Endothelial cell (in vitro differentiated cells): ENCODE measurements around the gene SCAMP1. TPM values are rescaled to one million over a fixed set of nuclear protein-coding genes. Genes with fewer than 3 reads are reported as not detected.

Source experiments
- DNase-seq: peaks from one replicate; pipeline ENCODE4 v3.0.0; 2021; ENCODE audit warnings: low spot score
- H3K27ac Mint-ChIP-seq: one replicate; pipeline ENCODE4 v1.8.0; 2021; ENCODE audit warnings: mixed read lengths, inconsistent platforms; ENCODE audit not compliant: unreplicated experiment
- H3K27me3 Mint-ChIP-seq: one replicate; pipeline ENCODE4 v1.8.0; 2021; ENCODE audit warnings: mild to moderate bottlenecking, moderate library complexity, mixed read lengths, inconsistent platforms; ENCODE audit not compliant: unreplicated experiment
- H3K36me3 Mint-ChIP-seq: one replicate; pipeline ENCODE4 v1.8.0; 2021; ENCODE audit warnings: mild to moderate bottlenecking, low read depth, mixed read lengths, inconsistent platforms; ENCODE audit not compliant: unreplicated experiment
- H3K4me1 Mint-ChIP-seq: one replicate; pipeline ENCODE4 v1.8.0; 2021; ENCODE audit warnings: mild to moderate bottlenecking, mixed read lengths, inconsistent platforms; ENCODE audit not compliant: unreplicated experiment
- H3K4me3 Mint-ChIP-seq: one replicate; pipeline ENCODE4 v1.8.0; 2021; ENCODE audit warnings: mild to moderate bottlenecking, mixed read lengths, inconsistent platforms; ENCODE audit not compliant: unreplicated experiment
- H3K9me3 Mint-ChIP-seq: one replicate; pipeline ENCODE4 v1.8.0; 2021; ENCODE audit warnings: mixed read lengths, inconsistent platforms; ENCODE audit not compliant: unreplicated experiment
- total RNA-seq: library from RNA; stranded (reverse); fragmentation: NEBNext Ultra II Directional; extraction: Animal tissue kit (Norgen Biotek cat#: 25700); gene quantifications from one replicate; pipeline ENCODE4 v1.2.1, GENCODE V29; 2021; ENCODE audit not compliant: unreplicated experiment
- TF ChIP-seq, protein P1 (sequence below): fragments of 200-600 bp; sonication (generic); IDR thresholded peaks from one replicate; pipeline ENCODE4 v1.5.0; 2021; ENCODE audit warnings: antibody characterized with exemption; ENCODE audit not compliant: unreplicated experiment

SCAMP1 gene
- total RNA-seq, 1 donor from 2014 or later = 30.6 TPM

DNA sequence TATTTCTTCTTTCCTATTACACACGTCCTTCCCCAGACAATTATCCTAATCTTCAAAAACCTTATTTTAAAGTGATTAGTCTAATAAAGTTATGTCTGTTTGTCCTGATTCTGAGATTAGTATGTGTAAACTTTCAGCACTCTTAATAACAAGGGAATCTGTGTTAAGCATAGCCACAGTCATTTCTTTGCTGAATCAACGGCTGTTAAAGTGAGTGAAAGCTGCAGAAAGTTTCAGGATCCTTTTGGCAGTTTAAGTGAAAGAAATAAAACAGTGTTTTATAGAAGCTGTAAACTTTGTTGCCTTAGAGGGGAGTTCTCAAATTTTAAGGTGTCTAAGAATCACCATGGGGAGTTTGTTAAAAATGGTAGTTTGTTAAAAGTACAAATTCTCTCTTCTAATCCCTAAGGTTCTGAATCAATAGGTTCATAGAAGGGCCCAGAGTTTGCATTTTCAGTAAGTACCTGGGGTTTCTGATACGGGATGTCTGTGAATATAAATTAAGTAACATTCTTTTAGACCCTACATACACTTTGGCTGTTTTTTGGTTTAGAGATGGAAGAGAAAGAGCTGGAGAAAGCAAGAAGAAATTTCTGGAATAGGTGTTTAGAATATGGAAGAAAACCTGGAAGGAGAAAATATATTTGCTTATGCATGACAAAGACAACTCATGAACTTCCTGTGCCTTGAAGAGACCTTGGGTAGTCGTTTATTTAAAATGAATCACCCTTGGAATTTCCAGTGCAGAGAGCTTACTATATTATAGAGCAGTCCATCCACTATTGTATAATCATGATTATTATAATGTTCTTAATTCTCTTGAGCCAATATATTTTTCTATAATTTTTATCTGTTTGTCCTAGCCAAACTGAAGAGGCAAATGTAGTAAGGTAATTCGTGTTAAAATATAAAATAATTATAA lies 45.7 kb downstream of the SCAMP1 start:
- Mint-ChIP-seq H3K36me3 (peaks cover 3% of the 10 kb centered on the region), H3K9me3 (no peaks in the 10 kb centered on the region), H3K4me3 (no peak overlapping the region), H3K4me1 (peaks cover 2% of the 10 kb centered on the region), H3K27ac (no peak overlapping the region), H3K27me3 (no peaks in the 10 kb centered on the region)
- TF ChIP-seq, protein P1, sequence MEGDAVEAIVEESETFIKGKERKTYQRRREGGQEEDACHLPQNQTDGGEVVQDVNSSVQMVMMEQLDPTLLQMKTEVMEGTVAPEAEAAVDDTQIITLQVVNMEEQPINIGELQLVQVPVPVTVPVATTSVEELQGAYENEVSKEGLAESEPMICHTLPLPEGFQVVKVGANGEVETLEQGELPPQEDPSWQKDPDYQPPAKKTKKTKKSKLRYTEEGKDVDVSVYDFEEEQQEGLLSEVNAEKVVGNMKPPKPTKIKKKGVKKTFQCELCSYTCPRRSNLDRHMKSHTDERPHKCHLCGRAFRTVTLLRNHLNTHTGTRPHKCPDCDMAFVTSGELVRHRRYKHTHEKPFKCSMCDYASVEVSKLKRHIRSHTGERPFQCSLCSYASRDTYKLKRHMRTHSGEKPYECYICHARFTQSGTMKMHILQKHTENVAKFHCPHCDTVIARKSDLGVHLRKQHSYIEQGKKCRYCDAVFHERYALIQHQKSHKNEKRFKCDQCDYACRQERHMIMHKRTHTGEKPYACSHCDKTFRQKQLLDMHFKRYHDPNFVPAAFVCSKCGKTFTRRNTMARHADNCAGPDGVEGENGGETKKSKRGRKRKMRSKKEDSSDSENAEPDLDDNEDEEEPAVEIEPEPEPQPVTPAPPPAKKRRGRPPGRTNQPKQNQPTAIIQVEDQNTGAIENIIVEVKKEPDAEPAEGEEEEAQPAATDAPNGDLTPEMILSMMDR = no peak
- no peak for DNase-seq

DNA sequence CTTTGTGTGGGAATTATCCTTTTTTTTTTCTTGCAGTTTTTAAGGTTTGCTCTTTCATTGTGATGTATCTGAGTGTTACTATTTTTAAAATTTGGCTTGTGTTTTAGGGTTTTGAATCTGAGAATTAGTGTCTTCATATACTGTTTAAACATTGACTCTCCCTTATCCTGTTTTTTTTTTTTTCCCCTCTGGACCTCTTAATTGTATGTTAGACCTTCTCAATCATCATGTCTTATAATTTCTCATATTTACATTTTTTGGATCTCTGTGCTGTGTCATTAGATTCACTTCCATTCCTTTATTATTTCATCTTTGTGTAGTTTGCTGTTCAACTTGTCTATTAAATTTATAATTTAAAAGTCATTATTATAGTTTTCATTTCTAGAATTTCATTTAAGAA lies 47.0 kb downstream of the SCAMP1 start:
- Mint-ChIP-seq H3K36me3 (peaks cover 3% of the 10 kb centered on the region), H3K27me3 (no peaks in the 10 kb centered on the region), H3K4me3 (no peak overlapping the region), H3K27ac (no peak overlapping the region), H3K4me1 (peaks cover 2% of the 10 kb centered on the region), H3K9me3 (no peaks in the 10 kb centered on the region)
- DNase-seq = no peak
- TF ChIP-seq, protein P1 = no peak

DNA sequence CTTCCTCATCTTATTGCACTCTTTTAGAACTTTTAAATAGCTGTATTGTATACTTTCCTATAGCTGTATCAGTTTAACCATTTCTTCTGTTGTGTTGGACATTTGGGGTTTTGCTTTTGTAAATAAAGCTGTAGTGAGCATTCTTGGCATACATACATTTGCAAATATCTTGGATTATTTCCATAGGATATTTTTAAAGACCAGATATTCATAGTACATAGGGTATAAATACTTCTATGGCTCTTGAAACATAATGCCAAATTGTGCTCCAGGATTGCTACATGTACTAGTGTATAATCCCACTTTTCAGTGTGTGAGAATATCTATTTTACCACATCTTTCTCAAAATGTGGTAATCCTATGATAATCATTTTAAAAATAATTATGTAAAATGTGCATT lies 51.2 kb downstream of the SCAMP1 start:
- TF ChIP-seq, protein P1 = no peak
- H3K4me1 Mint-ChIP-seq = no peaks in the 10 kb centered on the region
- no peak overlapping the region for H3K27ac Mint-ChIP-seq
- no peaks in the 10 kb centered on the region for H3K9me3 Mint-ChIP-seq
- H3K4me3 Mint-ChIP-seq = no peak overlapping the region
- H3K36me3 Mint-ChIP-seq = peaks cover 3% of the 10 kb centered on the region
- no peaks in the 10 kb centered on the region for H3K27me3 Mint-ChIP-seq
- DNase-seq = no peak

DNA sequence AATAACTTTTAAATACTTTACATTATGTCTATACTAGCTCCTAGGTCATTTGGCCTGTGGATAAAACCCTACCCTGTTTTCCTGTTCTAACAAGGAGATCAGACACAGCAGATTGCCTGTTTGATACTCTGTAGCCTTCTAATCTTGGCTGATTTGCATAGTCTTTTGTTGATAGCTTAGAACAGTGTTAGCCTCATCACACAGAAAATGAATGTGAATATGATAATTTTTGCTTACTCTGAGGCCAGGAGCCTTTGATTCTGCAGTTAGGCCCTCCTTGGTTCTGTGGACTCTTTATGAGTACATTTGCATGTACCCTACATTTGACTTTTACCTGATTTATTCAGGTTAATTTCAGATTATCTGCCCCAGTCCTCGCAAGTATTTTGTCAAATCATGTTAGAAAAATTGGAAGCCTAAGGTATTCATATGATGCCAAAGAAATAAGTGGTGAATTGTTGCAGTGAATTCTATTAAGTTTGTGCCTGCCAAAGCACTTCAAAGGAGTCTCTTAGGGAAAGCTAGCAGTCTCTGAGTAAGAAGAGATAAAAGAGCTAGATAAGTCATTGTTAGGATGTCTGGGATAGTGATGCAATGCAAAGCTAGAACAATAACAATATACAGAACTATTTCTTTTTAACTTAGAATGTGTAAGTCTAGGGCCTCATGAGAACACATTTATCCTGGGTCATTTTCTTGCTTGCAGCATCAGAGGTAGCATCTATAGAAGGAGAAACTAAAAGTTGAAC lies 56.4 kb downstream of the SCAMP1 start:
- Mint-ChIP-seq H3K4me1 (peaks cover 7% of the 10 kb centered on the region), H3K27ac (no peak overlapping the region), H3K9me3 (no peaks in the 10 kb centered on the region), H3K36me3 (no peaks in the 10 kb centered on the region), H3K27me3 (no peaks in the 10 kb centered on the region), H3K4me3 (no peak overlapping the region)
- DNase-seq = no peak
- TF ChIP-seq, protein P1 = no peak

DNA sequence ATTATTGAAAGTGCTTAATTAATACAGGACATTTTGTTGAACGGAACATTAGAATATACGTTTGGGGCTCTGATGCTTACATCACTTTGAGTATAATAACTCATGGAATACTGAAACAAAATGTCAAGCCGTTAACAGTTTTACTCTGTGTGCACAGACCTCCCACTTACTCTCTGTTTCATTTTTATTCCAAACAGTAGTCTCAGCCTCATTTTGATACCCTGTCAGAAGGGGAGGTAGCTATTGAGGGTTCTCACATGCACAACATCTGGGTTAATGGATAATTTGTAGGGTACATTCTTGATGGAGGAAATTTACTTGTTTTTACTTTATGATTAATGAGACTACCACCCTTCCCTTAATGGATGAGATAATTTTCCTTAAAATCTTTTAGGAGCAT lies 59.0 kb downstream of the SCAMP1 start:
- peaks cover 7% of the 10 kb centered on the region for H3K4me1 Mint-ChIP-seq
- H3K27ac Mint-ChIP-seq = no peak overlapping the region
- DNase-seq = no peak
- H3K4me3 Mint-ChIP-seq = no peak overlapping the region
- no peaks in the 10 kb centered on the region for H3K27me3 Mint-ChIP-seq
- H3K36me3 Mint-ChIP-seq = no peaks in the 10 kb centered on the region
- no peaks in the 10 kb centered on the region for H3K9me3 Mint-ChIP-seq
- TF ChIP-seq, protein P1 = no peak
